ENCODE results near the gene CDC42BPB.
A peak's percentile ranks its signal among the peaks of the same experiment; 100 is the strongest.

The CDC42BPB gene

DNA sequence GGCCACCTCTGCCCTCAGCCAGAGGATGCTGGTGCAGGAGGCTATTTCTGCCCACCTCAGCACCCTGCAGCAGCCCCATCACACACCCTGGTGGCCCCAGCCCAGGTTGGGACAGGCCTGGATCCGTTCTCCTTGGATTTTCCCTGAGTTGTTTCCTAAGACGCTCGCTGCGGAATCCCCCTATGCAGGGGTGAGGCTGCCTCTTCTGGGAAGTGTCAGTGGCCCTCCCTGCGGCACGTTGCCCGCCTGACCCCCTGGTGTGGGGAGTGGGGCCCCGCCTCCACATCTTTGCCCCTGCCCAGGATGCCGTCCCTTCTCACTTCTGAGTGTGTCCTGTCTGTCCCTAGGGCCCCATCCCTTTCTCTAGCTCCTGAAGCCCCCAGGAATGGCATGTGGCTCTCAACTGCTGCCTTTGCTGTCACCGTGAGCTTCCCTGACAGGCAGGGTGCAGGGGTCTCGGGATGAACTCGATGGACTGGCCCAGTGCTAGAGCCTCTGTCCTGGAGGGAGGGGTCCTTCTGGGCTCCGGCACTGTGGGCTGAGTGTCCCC lies 36.6 kb upstream of the CDC42BPB start:
- no peak for DNase-seq

DNA sequence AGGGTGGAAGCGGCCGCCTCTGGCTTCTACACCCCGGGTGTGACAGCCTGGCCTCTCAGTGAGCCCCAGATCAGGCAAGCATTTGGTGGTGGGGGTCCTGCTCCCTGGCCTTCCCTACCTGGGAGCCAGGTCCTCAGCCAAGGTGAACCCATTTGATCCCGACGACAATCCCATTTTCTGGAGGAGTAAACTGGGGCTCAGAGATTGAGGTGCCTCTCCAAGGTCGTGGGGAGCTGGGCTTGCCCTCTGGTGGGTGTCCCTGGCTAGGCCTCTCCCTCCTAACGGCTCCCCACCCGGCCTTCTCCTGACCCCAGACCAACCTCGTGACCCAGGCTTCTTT lies 34.5 kb upstream of the CDC42BPB start:
- no peak for DNase-seq

DNA sequence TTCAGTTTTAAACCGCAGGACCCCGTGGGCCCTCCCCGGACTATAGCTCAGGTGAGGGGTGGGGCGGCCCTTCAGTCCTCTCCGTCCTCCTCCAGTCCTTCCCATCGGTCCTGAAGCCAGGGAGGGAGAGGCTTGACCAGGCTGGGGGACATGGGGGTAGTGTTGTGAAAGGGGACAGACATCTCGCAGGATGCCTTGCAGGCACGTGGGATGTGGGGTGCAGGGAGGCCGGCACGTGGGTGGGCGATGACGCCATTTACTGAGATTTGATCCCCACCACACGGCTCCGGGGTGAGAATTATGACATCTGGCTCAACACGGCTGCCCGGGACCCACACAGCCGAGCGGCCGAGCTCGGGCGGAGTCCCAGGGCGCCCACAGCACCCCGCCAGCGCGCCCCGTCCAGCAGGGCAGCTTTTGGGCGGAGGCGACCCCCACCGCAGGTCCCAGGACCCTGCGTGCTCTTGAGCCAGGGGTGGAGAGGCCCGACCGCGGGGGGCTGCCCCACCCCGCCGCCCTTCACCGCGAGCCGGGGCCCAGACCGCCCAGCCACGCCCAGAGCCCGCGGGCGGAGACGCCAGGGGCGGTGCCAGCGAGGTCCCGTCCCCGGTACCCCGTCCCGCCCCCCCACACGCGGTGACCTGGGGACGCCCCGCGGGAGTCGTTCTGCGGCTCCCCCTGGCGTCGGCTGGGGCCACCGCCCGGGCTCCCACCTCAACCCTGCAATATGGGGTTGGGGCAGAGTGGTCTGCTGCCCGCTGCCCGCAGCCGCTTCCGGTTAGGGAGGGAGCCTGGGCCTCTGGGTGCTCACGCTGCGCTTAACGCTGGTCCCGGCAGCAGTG lies 33.9 kb upstream of the CDC42BPB start:
- peak; percentile 70 for DNase-seq

DNA sequence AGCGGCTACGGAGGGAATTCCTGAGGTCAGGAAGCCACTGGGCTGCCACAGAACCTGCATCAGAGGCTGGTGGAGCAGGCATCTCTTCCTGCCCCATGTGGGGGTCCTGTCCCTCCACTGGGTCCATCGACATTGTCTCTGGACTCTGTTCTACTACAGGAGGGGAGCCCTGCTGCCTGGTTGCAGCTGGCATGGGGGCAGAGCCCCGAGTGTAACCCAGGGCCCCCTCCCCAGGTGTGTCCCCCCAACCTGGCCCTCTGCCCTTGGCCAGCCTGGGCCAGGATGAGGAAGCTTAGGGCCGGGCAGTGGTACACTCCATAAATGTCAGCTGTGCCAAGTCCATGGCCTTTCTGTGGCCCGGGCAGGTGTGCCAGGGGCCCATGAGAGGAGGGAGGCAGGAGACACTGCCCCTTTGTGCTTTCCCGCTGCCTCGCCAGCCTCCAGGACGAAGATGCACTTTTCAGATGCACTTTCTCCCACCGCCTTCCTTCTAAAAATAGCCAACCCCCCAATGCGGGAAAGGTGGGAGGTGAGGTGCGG lies 33.2 kb upstream of the CDC42BPB start:
- no peak for DNase-seq

DNA sequence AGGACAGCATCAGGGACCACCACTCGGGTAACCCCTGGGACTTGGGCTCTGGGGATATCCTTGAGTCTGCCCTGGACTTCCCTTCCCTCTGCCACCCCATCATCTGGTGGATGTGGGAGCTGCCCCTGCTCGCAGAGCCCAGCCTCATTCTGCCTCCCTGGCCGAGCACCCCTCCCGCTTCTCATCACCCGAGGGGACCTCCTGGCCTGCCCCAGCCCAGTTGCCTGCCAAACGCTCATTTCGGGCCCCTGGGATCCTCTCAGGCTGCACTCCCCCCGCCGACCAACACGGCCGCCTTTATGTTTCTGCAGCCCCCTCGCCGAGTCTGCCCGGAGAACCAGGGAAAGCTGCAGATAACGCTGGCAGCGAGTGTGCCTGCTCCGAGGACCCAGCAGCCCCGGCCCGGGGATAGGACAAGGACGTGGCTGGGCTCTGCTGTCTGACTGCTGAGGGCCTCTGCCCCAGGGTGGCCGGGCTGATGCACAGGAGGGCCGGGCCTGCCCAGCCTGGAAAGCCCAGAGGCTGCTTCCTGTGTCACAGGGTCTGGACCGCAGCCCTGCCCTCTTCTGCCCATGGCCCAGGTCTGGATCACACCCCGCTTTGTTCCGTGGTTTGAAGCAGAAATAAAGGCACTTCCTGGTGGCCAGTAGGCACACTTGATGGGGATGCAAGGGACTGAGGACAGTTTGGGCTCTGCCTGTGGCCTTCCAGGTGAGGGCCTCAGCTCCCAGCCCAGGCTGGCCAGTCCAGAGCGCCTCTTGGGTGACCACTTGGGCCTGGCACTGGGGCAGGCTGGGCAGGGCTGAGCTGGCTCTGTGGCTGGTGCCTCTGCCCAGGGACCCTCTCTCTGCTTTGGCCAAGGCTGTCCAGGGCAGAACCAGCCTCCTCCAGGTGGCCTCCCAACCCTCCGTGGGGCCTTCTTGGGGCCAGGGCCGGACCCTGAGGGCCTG lies 32.3 kb upstream of the CDC42BPB start:
- DNase-seq, result no peak

DNA sequence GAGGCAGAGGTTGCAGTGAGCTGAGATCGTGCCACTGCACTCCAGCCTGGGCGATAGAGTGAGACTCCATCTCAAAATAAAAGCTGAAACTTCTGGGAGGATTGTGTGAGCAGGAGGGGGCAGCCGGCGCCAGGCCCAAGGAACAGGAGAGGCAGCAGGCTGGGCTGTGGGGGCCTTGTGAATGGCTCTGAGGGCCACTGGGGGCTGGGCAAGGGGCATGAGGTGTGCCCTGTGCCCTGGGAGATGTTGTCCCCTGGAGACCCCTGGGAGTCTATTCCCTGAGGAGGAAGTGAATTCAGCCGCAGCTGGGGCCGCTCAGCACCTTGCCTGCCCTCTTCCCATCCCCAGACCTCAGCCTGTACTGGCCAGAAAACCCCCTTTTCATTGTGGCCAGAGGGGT lies 31.6 kb upstream of the CDC42BPB start:
- DNase-seq, result no peak

DNA sequence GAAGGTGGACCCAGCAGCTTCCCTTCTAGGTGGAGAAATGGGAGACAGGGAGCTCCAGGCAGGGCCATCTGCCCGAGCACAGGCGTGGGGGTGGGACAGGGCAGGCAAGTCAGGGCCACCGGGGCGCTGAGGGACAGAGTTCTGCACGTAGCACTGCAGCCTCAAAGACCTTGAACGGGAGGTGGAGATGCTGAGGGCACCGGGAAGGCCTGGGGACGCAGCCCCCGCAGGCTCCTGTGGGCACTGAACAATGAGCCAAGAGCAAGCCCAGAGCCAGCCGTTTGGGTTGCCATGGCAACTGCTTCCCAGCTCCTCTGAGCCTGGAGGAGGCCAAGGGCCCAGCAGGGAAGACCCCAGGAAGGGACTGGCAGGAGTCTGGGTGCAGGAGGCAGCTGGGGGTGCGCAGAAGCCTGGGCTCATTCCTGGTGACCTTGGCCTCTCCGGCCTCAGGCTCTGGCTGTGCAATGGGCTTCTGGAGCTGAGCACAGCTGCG lies 30.0 kb upstream of the CDC42BPB start:
- no peak for DNase-seq

DNA sequence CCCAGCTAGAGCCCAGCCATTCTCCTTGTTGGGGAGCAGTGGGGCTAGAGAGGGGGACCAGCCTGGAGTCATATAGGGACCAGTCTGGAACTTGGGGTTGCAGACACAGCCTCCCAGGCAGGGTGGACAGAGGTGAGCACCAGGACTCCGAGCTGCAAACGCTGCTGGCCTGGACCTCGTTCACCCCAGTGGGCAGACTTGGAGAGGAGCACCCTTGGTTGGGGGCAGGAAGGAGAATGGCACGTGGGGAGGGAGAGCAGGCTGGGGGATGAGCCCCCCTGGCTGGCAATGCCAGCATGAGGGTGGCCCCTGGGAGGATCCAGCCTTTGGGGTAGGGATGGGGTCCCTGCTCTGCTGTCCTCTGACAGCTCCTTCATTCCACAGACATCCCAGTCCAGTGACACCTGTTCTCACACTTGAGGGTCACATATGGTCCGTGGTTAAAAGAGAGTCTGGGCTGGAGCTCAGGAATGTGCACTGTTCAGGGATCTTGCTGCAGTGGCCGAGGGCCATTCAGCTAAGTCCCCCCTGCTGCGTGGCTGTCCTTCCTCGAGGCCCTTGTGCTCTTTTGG lies 29.5 kb upstream of the CDC42BPB start:
- DNase-seq, result no peak

DNA sequence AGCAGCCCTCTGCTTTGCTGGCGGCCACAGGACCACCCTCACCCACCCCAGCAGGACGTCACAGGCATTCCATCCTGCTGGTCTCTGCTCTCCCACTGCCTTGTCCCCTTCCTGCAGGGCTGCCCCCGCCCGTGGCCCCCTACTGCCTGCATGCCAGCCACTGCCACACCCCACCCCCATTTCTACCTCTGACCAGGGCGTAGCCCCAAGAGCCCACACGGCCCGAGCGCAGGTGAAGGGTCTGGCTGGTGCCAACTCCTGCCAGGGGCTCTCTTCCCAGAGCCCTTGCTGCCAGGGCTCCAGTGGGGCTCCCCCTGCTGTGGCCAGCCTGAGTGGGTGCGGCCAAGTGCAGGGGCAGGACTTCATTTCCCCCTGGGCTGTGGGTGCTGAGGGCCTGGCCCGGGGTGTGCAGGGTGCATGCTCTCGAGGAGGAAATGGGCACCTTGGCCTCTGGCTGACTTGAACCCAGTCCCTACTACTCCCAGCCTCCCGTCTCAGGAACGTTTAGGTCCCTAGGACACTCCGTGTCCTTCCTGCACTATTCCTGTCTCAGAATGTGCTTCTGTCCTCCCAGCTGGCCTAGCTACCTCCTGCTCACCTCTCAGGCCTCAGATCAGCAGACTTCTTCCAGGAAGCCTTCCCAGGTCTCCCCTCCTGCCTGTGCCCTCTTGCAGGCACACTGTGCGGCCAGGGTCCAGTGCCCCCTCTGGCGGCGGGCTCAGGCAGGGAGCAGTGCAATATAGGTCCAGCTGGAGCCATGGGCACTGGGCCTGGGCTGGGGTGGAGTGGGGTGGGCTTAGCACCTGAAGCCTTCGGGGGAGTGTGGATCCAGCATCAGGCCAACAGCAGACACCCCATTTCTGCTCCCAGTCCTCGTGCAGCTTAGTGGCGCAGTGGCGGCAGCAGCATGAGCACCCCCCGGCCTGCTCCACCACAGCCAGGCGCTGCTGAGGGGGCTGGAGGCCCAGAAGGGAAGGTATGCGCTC lies 28.1 kb upstream of the CDC42BPB start:
- no peak for DNase-seq

DNA sequence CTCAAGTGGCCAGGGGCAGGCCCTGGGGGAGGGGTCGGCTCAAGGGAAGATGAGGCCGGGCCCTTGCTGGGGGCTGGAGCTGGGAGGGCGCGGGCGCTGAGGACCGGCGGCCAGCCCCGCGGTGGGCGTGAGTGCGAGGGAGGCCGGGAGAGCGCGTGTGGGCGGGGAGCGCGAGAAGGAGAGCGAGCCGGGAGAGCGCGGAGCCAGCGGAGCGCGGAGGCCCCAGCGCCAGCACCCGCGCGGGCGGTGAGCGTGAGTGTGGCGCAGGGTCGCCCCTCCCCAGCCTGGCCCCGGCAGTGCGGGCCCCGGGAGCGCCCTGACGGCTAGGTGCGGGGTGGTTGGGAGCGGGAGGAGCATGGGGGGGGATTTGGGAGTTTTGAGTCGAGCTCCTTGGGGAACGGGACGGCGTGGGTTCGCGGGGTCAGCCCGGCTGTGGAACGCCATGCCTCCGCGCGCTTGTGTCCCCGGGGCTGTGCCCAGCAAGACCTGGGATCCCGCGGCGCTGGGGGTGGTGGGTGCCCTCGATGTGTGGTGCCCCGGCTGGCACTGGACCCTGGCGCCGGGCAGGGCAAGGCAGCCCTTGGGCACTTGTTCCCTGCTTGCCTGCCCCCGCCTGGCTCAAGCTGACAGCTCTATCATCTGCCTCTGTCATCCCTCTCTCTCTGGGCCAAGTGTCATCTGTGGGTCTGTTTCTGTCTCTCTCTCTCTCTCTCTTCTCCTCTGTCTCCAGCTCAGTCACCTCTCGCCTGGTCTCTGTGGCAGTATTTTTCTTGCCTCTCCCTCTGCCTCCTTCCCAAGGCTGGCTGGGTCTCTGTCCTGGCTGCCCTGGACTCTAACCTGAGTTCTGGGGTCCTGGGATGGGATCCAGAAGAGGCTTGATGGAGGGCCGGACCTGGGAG lies 26.9 kb upstream of the CDC42BPB start, which contains the start of gene LBHD2:
Gene LBHD2, plus strand, starts transcription at position 190 of the 899 bp plus-strand sequence. CDS start 1,803 bp downstream, outside the sequence.
- DNase-seq, result no peak

DNA sequence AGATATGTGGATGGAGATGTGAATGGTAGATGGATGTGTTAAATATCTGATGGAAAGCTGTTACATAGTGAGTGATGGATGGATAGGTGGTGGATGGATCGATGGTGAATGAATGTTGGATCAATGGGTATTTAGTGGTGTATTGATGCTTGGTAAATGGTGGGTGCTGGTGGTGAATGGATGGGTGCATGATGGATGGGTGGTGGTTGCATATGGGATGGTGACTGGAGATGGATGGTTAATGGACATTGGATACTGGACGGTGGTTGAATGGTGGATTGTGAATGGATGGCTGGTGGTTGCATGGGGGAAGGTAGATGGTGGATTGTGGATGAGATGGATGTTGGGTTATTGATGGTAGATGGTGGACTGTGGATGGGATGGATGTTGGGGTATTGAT lies 24.6 kb upstream of the CDC42BPB start:
- DNase-seq, result no peak

DNA sequence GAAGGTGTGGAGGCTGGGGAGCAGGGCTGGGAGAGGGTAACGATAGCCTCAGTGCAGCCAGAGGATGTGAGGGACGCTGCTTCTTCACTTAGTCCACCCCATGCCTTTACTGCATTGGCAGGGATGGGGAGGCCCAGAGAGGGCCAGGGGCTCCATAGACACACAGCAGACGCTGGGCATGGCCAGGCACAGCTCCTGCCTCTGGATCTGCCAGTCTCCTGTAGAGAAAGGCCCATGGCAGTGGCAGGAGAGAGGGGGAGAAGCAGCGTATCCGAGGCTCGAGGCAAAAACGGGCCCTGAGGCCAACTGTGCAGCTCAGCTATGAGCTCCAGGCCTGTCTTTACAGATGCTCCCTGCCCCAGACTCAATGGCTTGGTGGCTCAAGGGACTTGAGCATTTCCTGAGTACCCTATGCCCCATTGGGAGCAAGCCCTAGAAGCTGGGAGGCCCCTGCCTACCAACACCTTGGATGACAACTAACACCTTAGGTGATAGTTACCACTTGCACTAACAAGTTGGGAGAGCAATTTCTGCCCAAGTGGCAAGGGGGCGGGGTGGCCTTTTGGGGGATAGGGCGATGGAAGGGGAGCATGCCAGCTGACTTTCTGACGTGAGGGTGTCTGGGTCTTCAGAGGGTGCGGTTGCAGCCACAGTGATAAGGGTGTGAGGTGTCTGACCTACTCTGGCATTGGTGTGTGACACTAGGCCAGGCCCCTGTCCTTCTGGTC lies 21.7 kb upstream of the CDC42BPB start:
- no peak for DNase-seq

DNA sequence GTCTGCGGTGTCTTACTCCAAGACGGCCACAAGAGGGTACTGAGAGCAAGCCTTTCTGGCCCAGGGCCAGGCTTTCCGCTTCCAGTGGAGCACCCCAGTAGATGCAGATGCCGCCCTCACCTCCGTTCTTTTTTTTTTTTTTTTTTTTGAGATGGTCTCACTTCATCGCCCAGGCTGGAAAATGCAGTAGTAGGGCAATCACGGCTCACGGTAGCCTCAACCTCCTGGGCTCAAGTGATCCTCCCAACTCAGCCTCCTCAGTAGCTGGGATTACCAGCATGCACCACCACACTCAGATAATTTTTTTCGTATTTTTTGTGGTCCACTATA lies 21.0 kb upstream of the CDC42BPB start:
- DNase-seq, result peak; percentile 69

DNA sequence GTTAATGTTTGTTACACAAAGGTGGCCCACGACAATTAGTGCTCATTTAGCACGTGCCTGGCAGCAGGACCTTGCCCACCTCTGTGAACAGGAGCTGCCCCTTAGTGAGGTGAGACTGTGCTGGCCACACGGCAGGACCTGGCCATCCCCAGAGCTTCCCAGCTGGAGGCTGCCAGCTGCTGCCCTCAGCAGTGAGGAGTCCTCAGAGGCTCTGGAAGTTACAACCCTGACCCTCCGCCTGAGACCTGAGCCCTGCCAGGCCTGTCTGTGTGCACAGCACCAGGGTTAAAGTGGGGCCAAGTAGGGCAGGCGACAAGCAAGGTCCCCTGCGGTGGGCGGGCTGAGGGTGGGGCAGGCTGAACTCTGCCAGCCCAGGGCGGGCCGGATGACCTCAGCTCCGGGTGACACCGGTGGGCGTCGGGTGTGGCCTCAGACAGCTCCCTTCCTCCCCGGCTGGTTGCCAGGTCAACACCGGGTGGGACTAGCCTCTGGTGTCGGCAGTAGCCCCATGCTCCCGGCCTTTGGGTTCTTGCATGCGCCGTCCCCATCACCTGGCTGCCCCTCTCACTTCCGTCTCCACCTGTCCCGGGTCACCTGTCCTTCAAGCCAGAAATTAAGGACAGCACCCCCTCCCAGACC lies 17.5 kb upstream of the CDC42BPB start:
- no peak for DNase-seq

DNA sequence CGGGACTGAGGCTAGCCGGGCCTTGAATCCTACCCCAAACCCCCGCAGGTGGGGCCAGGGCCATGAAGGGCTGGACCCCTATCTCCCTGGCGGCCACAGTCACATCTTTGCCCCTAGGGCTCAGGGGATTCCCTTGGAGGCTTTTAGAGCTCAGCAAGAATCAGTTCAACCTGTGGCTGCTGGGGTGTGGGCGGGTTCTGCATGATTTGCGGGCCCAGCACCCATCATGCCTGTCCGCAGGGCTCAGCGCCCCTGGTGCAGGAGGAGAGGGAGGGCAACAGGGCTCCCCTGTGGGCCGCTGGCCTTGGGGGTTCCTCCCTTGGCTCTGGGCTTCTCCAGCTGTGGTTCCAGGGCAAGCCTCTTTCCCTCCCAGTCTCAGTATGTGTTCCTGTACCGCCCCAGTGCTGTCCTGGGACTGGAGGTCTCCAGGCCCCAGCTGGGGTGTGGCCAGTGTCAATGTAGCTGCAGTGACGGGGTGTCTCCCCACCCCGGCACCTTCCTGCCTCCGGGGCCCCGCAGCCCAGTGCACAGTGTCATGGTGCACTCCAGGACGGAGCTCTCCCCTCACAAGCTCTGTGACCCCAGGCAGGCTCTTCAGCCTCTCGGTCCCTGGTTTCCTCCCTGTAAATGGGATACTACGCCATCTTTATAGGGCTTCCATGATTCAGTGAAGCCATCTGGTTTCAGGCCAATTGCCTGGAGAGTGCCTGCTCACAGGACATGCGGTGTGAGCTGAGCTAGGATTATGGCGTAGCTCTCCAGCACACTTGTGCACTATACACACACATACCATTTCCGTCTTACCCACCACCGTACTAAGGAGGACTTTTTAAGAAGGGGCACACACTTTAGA lies 16.8 kb upstream of the CDC42BPB start:
- no peak for DNase-seq

DNA sequence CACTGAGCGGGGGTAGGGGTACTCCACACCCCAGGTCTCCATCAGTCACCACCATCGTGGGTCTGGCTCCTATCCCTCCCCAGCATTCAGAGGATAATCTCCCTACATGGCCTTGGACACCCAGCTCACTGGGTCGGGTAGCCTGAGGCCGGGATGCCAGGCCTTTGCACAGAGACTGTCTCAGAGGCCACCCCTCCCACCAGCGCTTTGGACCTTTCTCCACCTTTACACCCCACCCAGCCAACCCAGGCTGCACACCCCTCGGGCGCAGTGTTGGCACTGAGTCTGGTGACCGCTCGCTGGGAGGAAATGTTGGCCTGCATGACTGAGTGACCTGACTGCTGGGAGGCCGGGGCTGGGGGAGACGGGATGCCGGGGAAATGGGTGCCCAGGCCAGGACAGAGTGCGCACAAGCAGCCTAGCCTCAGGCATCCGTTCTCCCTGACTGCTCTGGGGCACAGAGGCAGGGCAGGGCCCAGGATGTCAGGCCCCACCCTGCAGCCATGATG lies 16.1 kb upstream of the CDC42BPB start:
- DNase-seq, result no peak

DNA sequence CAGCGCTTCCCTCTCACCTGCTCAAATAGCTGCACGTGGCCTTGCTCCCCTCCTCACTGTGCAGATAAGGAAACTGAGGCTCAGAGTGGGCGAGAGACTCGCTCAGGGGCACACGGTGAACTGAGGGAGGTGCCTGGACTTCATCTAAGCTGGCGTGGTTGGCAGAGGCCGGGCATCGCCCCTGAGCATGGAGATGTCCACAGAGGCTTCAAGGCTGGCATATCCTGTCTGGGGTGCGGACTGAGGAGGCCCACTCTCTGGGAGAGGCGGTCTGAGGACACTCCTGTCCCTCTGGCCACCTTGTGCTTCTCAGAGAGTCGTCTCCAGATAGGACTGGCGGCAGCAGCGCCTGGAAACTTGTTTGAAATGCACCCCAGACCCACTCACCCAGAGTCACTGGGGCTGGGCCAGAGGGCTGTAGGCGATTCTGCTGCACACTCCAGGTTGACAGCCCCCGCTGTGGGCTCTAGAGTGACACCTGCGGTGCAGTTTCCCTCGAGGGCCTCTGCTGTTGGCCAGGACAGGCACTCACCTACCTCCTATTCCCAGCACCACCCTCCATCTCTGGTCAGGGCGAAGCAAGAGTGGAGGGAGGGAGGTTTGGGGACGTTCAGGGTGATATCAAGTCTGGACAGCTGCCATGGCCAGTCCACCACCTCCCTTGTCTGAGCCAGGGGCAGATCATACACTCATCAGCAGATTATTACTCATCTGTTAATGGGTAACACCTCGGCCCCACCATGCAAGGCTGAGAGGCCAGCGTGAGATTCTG lies 15.4 kb upstream of the CDC42BPB start:
- DNase-seq, result no peak
